Hepatocyte (in vitro differentiated cells): Measurements from ENCODE around the gene RFFL. TPM values are rescaled to one million over a fixed set of nuclear protein-coding genes. Genes with fewer than 3 reads are reported as not detected.
"Not testable (repeated sequence)": the region's sequence is repeated elsewhere in the genome, so short reads cannot be mapped to it uniquely, and the experiment has no call there.

ENCODE experiments used
- DNase-seq: peaks from one replicate; pipeline ENCODE4 v3.0.0-alpha.2; 2016; ENCODE audit warnings: low spot score
- H2AFZ ChIP-seq: fragments of 200-600 bp; sonication (generic); 2 replicates; pipeline ENCODE4 v1.6.0; 2016; ENCODE audit warnings: antibody characterized with exemption, mild to moderate bottlenecking
- H3K27ac ChIP-seq: fragments of 200-600 bp; sonication (generic); 2 replicates; pipeline ENCODE4 v1.5.1; 2016; ENCODE audit warnings: mild to moderate bottlenecking
- H3K27me3 ChIP-seq: fragments of 200-600 bp; sonication (generic); 2 replicates; pipeline ENCODE4 v1.6.1; 2016
- H3K36me3 ChIP-seq: fragments of 200-600 bp; sonication (generic); replicated peaks from 2 replicates; pipeline ENCODE4 v1.5.1; 2016; ENCODE audit warnings: low read depth; ENCODE audit not compliant: insufficient read depth
- H3K4me1 ChIP-seq: fragments of 200-600 bp; sonication (generic); 2 replicates; pipeline ENCODE4 v1.5.1; 2016; ENCODE audit warnings: mild to moderate bottlenecking, moderate library complexity; ENCODE audit not compliant: insufficient read depth
- H3K4me2 ChIP-seq: fragments of 200-600 bp; sonication (generic); 2 replicates; pipeline ENCODE4 v1.6.0; 2016
- H3K4me3 ChIP-seq: fragments of 200-600 bp; sonication (generic); 2 replicates; pipeline ENCODE4 v1.5.1; 2016; ENCODE audit warnings: mild to moderate bottlenecking
- H3K79me2 ChIP-seq: fragments of 200-600 bp; sonication (generic); 2 replicates; pipeline ENCODE4 v1.6.0; 2017; ENCODE audit warnings: mild to moderate bottlenecking
- H3K9me2 ChIP-seq: fragments of 200-600 bp; sonication (generic); replicated peaks from 2 replicates; pipeline ENCODE4 v1.6.0; 2017; ENCODE audit warnings: mild to moderate bottlenecking; ENCODE audit not compliant: insufficient read depth
- H3K9me3 ChIP-seq: fragments of 200-600 bp; sonication (generic); 2 replicates; pipeline ENCODE4 v1.5.1; 2016; ENCODE audit warnings: low read depth, mild to moderate bottlenecking
- H4K20me1 ChIP-seq: fragments of 200-600 bp; sonication (generic); 2 replicates; pipeline ENCODE4 v1.6.0; 2016; ENCODE audit warnings: mild to moderate bottlenecking; ENCODE audit not compliant: insufficient read depth, poor library complexity, severe bottlenecking
- EZH2 ChIP-seq: fragments of 200-600 bp; sonication (generic); IDR thresholded peaks from 2 replicates; pipeline ENCODE4 v1.6.1; 2016; ENCODE audit warnings: antibody characterized with exemption, mild to moderate bottlenecking, borderline replicate concordance
- EZH2phosphoT487 ChIP-seq: fragments of 200-600 bp; sonication (generic); IDR thresholded peaks from one replicate; pipeline ENCODE4 v1.6.1; 2018; ENCODE audit warnings: antibody characterized with exemption, mild to moderate bottlenecking, low read depth, moderate library complexity; ENCODE audit not compliant: unreplicated experiment, severe bottlenecking
- WGBS: methylation state at CpG from one replicate; pipeline ENCODE4 v1.1.6; 2016; ENCODE audit warnings: low lambda C conversion rate; ENCODE audit errors: missing lambda C conversion rate; 5-methylcytosine and 5-hydroxymethylcytosine counted together
- polyA plus RNA-seq: library from polyadenylated mRNA; unstranded; fragments of >200 nt; fragmentation: Nextera tagmentation; extraction: Ambion mirVana; gene quantifications from 2 replicates; pipeline ENCODE4 v1.2.1, GENCODE V29; 2016
- total RNA-seq: library from RNA; depleted of rRNA; stranded (reverse); fragments of >200 nt; gene quantifications from 2 replicates; pipeline ENCODE4 v1.2.3, GENCODE V29; 2014
- TF ChIP-seq, protein P1 (sequence below): fragments of 200-600 bp; sonication (generic); IDR thresholded peaks from 2 replicates; pipeline ENCODE4 v1.5.1; 2016; ENCODE audit warnings: antibody characterized with exemption, mild to moderate bottlenecking; ENCODE audit not compliant: poor library complexity

Gene RFFL
- total and polyA plus RNA-seq, 2 experiments from 2014 or later: 12.9 to 22.7 TPM

DNA sequence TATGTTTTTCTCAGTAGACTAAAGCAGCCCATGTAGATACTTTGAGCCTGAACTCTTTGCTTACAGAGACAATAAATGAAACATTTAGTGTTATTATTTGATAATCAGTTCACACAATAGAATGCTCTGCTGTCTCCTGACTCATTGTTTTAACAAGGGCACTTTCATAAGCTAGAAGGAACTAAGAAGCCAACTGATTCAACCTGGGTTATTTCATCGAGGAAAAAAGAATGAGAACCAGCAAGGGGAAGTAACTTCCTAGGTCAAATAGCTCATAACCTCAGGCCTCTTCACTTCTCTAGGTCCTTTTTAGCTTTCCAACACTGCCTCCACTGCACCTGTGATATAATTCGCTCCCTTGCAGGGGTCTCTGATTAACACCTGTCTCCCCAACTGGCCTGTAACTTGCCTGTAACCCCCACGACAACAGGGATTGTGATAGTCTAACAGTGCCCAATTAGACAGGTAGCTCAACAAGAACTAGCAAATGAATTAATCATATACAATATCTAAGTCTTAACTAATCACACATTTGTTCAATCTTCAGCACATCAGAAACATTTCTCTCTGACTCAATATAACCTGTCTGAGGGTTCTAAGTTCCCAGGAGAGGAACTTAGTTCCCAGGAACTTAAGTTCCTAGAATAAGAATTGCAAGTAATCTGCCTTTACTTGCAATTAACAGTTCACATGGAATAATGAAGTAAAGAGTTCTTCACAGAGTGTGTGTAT lies 34.8 kb downstream of the RFFL start:
- H3K79me2 ChIP-seq: no peaks in the 10 kb centered on the region
- no peak overlapping the region for H3K27ac ChIP-seq
- no peak overlapping the region for H2AFZ ChIP-seq
- no peak overlapping the region for H3K4me2 ChIP-seq
- DNase-seq: no peak
- no peaks in the 10 kb centered on the region for H3K36me3 ChIP-seq
- H3K4me3 ChIP-seq: no peak overlapping the region
- H3K4me1 ChIP-seq: no peaks in the 10 kb centered on the region
- TF ChIP-seq EZH2 (no peak), EZH2phosphoT487 (no peak)
- TF ChIP-seq, protein P1, sequence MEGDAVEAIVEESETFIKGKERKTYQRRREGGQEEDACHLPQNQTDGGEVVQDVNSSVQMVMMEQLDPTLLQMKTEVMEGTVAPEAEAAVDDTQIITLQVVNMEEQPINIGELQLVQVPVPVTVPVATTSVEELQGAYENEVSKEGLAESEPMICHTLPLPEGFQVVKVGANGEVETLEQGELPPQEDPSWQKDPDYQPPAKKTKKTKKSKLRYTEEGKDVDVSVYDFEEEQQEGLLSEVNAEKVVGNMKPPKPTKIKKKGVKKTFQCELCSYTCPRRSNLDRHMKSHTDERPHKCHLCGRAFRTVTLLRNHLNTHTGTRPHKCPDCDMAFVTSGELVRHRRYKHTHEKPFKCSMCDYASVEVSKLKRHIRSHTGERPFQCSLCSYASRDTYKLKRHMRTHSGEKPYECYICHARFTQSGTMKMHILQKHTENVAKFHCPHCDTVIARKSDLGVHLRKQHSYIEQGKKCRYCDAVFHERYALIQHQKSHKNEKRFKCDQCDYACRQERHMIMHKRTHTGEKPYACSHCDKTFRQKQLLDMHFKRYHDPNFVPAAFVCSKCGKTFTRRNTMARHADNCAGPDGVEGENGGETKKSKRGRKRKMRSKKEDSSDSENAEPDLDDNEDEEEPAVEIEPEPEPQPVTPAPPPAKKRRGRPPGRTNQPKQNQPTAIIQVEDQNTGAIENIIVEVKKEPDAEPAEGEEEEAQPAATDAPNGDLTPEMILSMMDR: no peak
- no peaks in the 10 kb centered on the region for H3K27me3 ChIP-seq
- 92% methylated on average over 3 of the region's 3 CpGs for WGBS
- H3K9me2 ChIP-seq: no peaks in the 10 kb centered on the region
- no peaks in the 10 kb centered on the region for H4K20me1 ChIP-seq
- H3K9me3 ChIP-seq: no peaks in the 10 kb centered on the region

DNA sequence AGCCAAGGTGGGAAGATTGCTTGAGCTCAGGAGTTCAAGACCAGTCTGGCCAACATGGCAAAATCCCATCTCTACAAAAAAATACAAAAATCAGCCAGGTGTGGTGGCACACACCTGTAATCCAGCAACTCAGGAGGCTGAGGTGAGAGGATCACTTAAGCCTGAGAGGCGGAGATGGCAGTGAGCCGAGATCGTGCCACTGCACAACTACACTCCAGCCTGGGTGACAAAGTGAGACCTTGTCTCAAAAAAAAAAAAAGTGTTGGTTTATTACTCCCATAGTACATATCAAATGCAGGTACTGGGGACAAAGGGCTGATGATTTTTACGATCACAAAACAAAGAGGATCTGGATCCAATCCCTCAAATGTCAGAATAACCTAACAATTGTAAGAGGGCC lies 35.4 kb downstream of the RFFL start:
- not testable (repeated sequence) for H2AFZ ChIP-seq, H3K9me3 ChIP-seq, H3K4me1 ChIP-seq, H3K36me3 ChIP-seq, DNase-seq, H3K27ac ChIP-seq, H3K79me2 ChIP-seq, H3K4me2 ChIP-seq, H3K27me3 ChIP-seq, H3K4me3 ChIP-seq, H3K9me2 ChIP-seq, H4K20me1 ChIP-seq
- 94% methylated on average over 4 of the region's 4 CpGs for WGBS

DNA sequence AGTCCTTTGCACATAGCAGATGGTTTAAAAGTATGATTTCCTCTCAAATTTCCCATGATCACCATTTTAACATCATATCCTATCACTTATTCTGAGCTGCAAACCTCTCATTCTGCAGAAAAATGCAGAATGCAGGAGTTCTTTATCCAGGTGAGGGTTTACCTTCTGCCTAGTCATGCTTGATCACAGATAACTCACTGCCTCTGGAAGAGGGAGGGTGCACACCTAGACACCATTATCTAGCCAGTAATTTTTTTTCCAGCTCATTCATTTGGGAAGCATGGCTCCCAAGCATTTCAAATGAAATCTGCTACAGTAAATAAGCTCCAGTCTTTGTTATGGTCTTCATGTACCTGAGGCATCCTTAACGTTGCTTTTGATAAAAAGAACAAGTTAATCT lies 38.0 kb downstream of the RFFL start:
- Histone ChIP-seq H3K79me2 (no peaks in the 10 kb centered on the region), H3K4me2 (no peak overlapping the region), H3K9me3 (no peaks in the 10 kb centered on the region), H4K20me1 (no peaks in the 10 kb centered on the region), H3K9me2 (no peaks in the 10 kb centered on the region), H3K4me1 (peaks cover 5% of the 10 kb centered on the region), H2AFZ (no peak overlapping the region), H3K27ac (no peak overlapping the region), H3K27me3 (no peaks in the 10 kb centered on the region), H3K36me3 (no peaks in the 10 kb centered on the region), H3K4me3 (no peak overlapping the region)
- TF ChIP-seq, protein P1: no peak
- no peak for TF ChIP-seq EZH2
- no peak for TF ChIP-seq EZH2phosphoT487
- WGBS: 68% methylated on average over 1 of the region's 1 CpG
- DNase-seq: no peak

DNA sequence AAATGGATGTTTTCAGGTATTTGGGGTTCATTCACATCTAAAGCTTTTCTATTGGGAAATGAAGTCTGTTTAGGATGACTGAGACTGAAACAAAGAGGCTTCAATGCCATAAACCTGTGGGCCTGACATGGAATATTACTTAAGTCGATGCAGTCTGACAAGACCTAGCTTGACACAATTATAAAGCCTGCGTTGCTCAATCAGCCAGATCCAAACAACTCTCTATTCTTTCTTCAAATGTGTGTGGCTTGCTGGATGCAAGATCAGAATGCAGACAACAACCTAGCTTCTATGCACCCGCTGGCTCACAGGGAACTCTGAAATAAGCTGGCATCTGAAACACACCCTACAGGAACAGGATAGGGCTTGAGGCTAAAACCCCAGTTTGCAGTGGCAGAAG lies 40.0 kb downstream of the RFFL start:
- Histone ChIP-seq H3K4me2 (no peak overlapping the region), H3K36me3 (no peaks in the 10 kb centered on the region)

More for the DNA sequence above, 40.0 kb downstream of the RFFL start:
- Histone ChIP-seq H2AFZ (no peak overlapping the region), H3K9me2 (no peaks in the 10 kb centered on the region), H3K9me3 (no peaks in the 10 kb centered on the region), H3K27me3 (no peaks in the 10 kb centered on the region), H3K27ac (peak overlapping the region; percentile 79), H4K20me1 (no peaks in the 10 kb centered on the region), H3K79me2 (no peaks in the 10 kb centered on the region), H3K4me1 (peaks cover 5% of the 10 kb centered on the region), H3K4me3 (no peak overlapping the region)
- TF ChIP-seq EZH2: no peak
- TF ChIP-seq, protein P1: no peak
- no peak for TF ChIP-seq EZH2phosphoT487
- DNase-seq: no peak
- WGBS: 93% methylated on average over 3 of the region's 3 CpGs
